Activated CD4-positive, alpha-beta T cell treated with anti-CD3 and anti-CD28 coated beads for 1 hour (primary cell): ENCODE results near the gene ASS1.

Experiments used
- DNase-seq: peaks from one replicate; pipeline ENCODE4 v3.0.0-alpha.2; 2020

ASS1 gene

DNA sequence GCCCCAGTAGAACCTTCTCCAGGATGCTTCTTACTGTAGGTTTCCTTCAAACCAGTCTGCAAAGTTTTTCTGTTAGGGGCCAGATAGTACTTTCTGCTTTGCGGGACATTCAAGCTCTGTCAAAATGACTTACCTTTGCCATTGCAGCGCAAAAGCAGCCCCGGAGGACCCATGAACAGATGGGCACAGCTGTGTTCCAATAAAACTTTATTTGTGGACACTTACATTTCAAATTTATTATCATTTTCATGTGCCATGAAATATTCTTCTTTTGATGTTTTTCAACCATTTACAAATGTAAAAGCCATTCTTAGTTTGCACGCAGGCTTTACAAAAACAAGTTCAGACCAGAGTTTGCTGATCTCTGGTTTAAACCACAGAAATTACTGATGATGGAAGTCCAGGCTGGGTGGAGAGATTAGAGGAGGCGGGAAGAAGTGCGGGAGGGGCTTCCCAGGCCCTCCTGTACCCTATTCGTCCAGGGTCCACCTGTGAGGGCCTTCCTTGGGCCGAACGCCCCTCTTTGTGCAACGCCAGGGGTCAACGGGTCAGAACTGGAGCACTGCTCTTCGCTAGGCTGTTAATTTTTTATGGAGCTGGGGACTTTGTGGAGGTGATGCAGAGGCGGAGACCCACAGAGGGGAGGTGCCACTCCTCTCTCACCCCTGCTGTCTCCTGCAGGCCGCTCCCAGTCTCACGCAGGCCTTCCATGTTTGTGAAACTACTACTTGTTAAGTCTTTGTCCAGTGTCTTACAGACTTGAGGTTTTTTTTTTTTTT, 7.6 kb upstream of the ASS1 start:
- no peak for DNase-seq

DNA sequence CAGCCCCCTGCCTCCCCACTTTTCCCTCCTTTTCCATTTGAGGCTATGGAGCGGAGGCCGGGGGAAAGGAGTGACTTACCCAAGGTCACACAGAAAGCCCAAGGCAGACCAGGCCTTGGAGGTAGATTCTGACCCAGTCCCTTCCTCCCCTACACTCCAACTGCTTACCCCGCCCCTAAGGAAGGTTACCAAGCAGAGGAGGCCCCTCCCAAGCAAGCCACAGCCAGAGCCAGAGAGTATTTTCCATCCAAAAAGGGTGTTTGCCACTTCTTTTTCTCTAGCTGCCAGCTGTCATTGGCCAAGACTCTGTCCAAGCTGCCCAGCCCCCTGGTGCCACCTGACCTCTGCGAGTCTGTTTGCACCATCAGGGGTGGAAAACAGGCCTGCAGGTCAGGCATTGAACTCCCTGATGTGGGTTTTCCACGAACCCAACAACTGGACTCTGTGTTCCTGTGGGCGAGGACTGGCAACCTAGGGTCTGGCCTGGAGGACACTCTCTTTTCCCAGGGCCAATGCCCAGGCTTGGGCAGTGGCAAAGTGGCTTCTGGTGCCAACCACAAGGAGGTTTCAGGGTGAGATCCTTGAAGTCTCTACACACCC, 6.3 kb upstream of the ASS1 start:
- no peak for DNase-seq

DNA sequence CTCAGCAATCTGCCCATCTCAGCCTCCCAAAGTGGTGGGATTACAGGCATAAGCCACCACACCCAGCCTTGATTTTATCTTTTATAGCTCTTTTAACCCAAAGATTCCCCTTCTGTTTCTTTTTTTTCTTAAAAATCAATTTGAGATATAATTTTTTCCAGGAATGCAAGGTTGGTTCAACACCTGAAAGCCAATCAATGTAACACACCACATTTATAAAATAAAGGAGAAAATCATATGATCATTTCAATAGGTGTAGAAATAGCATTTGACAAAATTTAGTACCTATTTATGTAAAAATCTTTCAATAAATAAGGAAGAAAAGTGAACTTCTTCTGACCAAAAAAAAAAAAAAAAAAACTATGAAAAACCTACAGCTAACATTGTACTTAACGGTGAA, 3.7 kb upstream of the ASS1 start:
- DNase-seq, result no peak

DNA sequence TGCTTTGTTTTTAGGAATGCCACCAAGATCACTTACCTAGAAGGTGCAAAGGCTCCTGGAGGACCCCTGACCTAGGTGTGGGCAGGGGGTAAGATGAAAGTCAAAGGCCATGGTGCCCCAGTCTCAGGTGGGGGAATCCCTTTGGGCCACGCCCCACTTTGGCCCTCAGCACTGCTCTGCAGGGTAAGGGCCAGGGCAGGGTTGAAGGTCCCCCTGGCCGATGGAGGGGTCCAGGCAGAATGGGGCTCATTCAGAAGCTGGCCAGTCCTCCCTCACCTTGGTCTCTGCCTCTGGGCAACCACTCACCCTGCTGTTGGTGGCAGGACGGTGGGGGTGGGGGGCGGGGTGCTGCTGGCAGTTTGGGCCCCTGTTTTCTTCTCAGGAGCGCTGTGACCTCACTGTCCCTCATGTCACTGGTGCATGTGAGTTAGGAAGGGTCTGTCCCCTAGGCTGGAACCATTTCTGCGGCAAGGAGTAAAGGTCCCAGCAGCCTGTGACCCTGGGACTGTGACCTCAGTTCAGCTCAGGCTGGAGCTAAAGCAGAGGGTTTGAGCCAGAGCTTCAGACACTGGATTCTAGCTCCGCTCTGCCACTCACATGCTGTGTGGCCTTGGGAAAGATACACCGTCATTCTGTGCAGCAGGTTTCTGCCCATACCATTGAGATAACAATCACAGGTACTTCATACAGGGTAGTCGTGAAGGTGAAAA, 1.9 kb upstream of the ASS1 start:
- no peak for DNase-seq

DNA sequence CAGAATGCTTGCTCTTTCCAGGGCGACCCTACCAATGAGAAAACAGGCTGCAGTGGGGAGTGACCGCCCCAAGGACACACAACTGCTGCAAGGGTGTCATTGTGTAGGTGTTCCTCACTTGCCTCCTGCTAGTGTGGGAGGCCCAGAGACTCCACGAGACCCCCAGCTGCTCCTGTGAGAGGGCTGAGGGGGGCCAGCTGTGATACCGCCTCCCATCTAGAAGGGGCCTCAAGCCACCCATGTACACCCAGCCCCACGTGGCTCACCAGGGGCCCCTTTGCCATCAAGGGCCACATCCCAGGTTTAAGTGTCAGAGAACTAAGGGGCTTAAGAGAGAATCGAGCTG, 1.3 kb upstream of the ASS1 start:
- DNase-seq, result no peak

DNA sequence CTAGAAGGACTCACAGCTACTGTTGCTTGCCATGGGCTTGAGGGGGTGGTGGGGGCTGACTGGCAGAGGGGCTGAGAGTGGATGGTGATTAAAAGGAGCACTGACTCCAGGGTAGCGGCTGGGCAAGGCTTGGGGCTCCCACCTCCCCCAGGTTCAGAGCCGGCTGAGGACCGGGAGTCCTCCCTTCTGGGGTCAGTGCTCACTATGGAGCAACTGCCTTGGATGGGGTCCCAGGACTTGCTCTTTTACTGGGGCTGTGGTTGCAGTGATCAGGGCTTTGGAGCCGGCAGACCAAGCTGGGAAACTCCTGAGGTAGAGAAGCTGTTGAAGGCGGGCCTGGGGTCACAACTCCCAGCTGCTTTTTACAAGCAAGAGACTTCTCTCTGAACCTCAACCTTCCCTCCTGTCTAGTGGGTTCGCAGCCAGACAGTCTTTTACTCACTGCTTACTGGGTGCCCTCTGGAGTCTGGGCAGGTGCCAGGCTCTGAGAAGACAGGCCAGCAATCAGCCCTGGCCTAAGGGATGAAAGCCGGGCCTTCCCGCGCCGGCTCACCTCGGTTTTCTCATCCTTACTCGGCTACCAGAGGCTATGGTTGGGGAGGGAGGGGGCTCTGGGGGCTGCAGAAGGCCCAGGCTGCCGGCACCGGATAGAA, 795 bp upstream of the ASS1 start:
- DNase-seq, result no peak

DNA sequence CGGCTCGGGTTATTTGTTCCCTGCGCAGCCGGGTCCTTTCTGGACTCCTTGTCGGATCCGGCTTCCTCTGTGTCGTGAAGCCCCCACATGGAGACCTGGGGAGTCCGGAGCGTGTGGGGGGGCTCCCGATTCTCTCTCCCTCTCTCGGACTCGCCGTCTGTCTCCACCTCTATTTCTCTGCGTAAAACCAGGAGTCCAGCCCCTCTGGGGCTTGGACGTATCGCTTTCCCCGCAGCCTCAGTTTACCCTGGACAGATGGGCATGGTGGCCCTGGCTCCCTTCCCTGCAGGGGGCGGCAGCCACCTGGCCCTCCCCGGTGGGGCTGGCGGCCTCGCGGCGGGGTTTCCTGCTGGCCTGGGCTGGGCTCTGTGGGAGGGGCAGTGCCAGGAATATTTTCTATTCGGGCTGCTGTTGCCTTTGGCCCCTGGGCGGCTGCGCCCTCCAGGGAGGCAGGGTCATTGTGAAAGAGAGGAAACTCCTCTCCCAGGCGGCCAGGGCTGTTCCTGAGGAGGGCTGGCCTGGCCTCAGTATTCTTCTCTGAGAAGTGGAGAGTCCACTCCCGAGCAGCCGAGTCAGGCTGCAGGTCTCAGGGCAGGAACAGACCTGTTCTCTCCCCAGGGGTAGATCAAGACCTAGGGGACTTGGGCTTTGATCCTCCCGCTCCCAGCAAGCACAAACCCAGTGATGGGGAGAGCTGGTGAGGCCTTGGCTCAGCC, 665 bp downstream of the ASS1 start:
- no peak for DNase-seq

DNA sequence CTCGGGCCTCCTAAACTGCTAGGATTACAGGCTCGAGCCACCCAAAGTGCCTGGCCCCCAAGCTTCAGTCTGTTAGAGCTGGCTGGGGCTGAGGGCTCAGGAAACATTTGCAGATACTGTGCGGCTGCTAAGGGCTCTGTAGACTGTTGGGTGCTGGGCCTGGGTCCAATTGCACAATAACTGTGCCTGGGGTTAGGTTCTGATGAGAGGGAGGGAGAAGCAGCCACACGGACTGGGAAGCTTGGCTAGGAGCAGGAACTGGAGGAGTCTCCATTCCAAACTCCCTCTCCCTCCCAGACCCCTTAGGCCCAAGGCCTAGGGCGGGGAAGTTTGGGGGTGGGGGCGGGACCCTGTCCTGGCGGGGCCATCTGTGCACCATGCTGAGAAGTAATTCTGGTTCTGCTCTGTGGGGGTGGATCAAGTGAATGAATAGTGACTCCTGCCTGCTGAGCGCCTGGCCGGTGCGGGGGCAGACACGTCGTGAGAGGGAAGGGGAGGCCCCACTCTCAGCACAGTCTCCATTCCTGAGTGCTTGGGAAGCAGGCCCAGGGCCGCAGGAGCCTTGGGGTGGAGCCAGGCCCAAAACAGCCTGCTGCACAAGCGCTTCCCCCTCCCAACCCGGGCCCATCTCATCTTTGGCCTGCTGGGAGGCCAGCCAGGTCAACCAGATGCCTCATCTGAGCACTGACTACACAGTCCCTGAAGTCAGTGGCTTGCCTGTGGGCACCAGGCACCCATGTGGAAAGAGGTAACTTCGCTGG, 1.5 kb downstream of the ASS1 start:
- no peak for DNase-seq

DNA sequence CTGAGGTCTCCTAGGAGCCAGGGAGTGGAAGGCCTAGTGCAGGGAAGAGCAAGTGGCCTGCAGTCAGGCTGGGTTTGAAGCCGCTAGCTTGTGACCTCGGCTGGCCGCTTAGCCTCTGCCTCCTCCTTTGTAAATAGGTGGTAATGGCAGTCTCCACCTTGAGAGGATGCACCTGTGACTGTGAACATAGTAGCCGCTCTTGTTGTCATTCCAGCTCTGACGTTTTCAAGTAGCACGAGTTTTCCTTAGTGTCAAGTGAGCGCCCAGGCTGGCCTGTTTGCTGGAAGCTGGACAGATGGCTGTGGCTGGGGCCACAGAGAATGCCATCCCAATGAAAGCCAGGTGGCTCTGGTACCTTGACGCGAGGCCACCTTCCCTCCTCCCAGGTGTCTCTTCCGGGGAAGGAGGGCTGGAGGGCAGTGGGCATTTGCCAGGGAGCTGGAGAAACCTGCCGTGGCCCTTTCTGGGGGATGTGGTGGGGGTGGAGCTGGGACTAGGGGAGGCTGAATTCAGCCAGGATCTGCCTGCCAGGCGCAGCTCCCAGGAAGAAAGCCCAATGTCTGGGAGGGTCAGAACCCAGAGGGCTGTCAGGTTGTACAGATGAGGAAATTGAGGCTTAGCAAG, 2.5 kb downstream of the ASS1 start:
- no peak for DNase-seq

DNA sequence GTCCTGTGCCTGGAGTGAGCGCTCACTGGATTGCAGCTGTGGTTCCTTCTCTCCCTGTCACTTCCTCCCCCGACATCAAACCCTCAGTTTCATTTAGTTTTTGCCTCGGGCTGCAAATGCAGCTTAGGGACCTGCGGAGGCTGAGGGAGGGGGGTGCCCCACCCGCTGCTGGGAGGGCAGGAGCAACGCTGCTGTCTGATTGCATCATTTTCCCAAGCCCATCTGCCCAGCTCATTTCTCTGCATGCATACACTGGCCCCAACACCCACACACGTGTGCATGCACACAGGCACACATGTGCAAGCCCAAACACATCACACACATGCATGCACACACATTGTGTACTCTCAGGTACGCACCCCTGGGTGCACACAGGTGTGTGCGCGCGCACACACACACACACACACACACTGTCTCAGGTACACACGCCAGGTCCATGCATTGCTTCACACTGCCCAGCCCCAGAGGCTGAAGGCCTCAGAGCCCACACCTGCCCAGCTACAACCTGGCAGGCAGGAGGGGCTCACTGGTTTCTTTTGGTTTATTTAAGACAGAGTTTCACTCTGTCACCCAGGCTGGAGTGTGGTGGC, 3.4 kb downstream of the ASS1 start:
- DNase-seq, result no peak

DNA sequence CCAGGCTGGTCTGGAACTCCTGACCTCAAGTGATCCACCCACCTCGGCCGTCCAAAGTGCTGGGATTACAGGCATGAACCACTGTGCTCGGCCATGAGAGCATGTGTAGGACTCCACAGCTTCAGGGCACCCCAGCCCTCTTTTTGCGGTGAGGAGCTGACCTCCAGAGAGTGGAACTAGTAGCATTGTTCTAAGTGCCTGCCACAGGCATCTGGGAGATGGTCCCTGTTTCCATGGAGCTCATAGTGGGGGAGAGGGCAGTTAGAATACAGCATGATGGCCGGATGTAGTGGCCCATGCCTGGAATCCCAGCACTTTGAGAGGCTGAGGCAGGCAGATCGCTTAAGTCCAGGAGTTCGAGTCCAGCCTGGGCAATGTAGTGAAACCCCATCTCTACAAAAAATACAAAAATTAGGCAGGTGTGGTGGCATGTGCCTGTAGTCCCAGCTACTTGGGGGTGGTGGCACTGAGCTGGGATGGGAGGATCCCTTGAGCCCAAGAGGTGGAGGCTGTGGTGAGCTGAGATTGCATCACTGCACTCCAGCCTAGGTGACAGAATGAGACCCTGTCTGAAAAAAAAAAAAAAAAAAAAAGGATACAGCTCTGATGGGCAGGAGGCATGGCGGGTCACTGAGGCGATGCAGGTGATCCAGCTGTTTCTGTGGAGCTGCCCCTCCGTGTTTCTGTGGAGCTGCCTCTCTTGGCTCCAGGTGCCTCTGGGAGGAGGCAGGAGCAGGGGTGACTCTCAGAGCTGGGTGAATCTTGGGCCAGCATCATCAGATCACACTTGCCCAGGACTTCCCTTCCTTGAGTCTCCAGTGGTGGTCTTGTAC, 4.2 kb downstream of the ASS1 start:
- DNase-seq, result no peak

DNA sequence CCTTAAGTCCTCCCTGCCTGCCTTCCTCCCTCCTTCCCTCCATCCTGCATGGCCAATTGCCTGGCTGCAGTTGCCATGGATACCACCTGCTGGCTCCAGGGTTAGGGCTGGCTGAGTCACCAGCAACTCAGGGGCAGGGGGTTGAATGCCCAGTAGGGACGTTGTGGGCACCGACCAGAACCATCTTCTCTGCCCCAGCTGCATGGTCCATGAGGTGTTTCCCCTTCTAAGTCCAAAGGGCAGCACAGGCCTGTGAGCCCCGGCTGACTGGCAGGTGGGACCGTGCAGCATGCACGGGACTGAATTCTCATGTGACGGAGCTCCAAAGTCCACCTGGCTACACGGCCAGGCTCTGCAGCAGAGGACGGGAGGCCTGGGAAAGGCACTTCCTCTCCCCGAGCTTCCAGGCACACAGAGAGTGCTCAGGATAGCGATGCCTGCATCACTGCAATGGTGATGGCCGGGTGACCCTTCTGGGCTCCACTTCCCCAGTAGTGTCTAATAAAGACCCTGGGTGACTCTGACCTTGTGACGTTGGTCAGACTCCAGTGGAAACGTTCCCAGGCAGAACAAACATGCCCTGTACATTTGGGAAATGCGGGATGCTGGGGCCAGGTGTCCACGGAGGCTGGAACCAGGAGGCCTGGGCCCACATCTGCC, 5.7 kb downstream of the ASS1 start:
- no peak for DNase-seq

DNA sequence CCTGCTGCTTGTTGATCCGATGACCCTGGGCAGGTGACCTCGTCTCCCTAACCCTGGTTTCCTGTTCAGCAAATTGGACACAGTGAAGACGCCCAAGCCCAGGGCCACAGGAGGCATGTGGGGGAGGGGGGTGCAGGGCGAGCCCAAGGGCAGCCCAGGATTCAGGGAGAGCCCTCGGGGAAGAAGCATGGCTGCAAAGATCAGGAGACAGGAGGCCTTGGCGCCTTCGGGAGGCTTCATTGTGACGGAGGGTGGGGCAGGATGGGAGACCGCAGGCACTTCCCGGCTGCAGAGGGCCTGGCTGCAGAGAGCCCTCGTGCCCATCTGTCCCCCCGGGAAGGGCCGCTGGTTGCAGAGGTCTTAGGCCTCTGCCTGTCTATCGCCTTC, 6.2 kb downstream of the ASS1 start:
- no peak for DNase-seq

DNA sequence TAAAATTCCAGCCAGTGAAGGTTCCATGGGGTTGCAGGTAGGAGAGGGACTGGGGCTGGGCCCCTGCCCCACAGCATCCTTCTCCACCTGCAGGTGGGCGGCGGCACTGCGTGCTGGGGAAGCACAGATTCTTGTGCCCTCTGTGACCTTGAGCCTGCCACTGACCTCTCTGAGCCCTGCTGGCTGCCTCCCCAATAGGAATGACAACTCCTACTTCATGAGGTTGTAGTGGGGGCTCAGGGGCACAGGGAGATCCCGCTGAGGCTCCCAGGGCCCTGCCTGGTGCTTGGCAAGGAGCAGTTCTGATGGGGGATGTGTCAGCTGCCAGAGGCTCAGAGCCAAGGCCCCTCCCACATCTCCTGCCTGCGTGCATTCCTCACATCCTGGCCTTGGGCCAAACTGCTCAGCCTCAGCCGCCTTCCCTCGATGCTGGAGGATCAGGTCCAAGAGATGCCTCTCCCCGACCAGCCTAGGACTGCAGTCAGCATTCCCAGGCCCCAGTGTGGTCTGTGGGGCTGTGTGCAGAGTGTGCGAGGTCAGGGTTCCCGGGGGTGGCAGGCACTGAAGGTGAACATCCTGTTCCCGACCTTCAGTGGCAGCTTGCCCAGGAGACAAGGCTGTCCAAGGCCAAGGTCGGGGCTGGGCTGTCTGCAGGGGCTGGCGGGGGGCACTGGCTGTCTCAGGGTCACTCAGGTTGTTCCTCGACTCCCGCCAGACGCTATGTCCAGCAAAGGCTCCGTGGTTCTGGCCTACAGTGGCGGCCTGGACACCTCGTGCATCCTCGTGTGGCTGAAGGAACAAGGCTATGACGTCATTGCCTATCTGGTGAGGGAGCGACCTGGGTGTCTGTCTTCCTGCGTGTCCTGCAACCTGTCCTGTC, 7.0 kb downstream of the ASS1 start:
- no peak for DNase-seq

DNA sequence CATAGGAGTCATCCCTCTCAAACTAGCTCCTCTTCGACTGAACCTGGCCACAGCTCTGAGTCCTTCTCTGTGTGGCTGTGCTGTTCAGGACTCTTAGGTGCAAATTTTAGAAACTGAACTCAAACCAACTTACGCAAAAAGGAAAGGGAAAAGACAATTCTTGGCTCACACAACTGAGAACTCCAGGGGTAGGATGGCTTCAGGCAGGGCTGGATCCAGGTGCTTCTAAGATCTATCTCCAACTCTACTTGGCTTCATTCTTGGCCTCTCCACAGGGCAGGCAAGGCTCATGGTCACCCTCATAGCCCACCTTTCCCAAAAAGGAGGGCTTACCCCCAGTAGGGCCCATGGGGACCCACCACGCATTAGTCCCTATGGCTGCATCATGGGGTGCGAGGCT, 8.1 kb downstream of the ASS1 start:
- DNase-seq, result no peak

DNA sequence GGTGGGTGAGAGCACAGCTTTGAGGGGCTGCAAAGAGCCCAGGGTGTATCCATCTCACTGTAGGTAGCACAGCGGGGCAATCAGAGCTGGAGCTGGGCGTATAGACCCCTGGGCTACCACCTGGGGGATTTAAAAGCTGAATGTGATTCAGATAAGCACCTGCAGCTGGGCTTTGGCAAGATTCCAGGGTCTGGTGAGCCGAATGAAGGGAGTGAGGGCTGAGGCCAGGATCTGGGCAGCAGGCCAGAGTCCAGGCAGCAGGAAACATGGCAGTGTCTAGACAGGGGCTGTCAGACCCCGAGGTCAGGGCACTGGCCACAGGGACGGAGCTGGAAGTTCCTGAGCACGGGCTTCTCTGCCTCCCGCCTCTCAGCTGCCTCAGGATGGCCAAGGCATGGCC, 8.7 kb downstream of the ASS1 start:
- DNase-seq, result no peak

DNA sequence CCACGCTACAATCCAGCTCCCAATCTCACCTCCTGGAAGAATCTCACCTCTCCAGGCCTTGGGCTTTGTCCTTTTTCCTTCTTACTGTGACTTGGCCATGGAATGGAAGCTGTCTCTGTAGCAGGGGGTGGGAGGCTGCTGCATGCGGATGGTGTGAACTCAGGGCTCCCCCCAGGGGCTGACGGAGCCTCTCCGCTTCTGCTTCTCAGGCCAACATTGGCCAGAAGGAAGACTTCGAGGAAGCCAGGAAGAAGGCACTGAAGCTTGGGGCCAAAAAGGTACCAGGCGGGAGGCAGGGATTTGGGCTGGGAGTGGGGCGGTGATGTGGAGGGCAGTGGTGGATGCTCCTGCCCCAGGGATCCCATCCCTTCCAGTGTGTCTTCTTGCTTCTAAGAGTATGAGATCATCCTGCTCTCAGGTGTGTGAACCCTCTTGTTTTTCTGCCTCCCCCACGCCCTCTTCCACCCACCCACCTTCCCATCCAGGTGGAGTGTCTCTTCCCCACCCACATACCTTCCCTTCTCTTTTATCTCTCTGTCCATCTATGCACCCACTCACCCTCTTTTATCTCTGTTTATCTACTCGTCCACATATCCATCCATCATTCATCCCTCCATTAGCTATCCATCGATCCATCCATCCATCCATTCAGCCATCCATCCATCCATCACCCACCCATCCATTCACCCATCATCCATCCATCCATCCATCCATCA, 9.5 kb downstream of the ASS1 start:
- DNase-seq, result no peak

DNA sequence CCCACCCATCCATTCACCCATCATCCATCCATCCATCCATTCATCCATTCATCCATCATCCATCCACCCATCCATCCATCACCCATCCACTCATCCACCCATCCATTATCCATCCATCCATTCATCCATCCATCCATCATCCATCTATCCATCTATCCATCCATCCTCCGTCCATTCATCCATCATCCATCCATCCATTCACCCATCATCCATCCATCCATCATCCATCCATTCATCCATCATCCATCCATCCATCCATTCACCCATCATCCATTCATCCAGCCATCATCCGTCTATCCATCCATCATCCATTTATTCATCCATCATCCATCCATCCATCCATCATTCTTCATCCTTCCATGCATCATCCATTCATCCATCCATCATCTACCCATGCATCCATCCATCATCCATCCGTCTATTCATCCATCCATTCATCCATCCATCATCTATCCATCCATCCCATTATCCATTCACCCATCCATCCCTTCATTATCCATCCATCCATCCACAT, 10.1 kb downstream of the ASS1 start:
- no peak for DNase-seq
